Spleen (tissue), 11 donors: ENCODE results near the gene GIN1. TPM values are rescaled to one million over a fixed set of nuclear protein-coding genes. Genes with fewer than 3 reads are reported as not detected.
"Not testable (repeated sequence)": the region's sequence is repeated elsewhere in the genome, so short reads cannot be mapped to it uniquely, and the experiment has no call there.

Experiments used
- DNase-seq: peaks from one replicate; pipeline ENCODE4 v3.0.0-alpha.2; 2020
- H3K27ac ChIP-seq, 8 donors: fragments of 200-600 bp; sonication (generic) in 7 of 8; 1 replicate in 4 of 8; 2 replicates in 4 of 8; pipeline versions ENCODE4 v1.5.0 to v1.8.0; 2016 to 2021; ENCODE audit warnings: inconsistent platforms in 4 of 8, mild to moderate bottlenecking in 4 of 8, moderate library complexity in 1 of 8
- H3K27me3 ChIP-seq, 7 donors: fragments of 200-600 bp; sonication (generic) in 6 of 7; replicated peaks in 1 of 7; 1 replicate in 4 of 7; 2 replicates in 3 of 7; pipeline versions ENCODE4 v1.5.0 to v1.8.0; 2016 to 2021; ENCODE audit warnings: inconsistent platforms in 3 of 7, mild to moderate bottlenecking in 1 of 7
- H3K36me3 ChIP-seq, 6 donors: fragments of 200-600 bp; sonication (generic) in 5 of 6; 1 replicate in 4 of 6; 2 replicates in 2 of 6; pipeline versions ENCODE4 v1.5.0 to v1.8.0; 2016 to 2021; ENCODE audit warnings: inconsistent platforms in 2 of 6
- H3K4me1 ChIP-seq, 6 donors: fragments of 200-600 bp; sonication (generic) in 5 of 6; 1 replicate in 3 of 6; 2 replicates in 3 of 6; pipeline versions ENCODE4 v1.5.0 to v1.8.0; 2016 to 2021; ENCODE audit warnings: inconsistent platforms in 3 of 6
- H3K4me3 ChIP-seq, 8 donors: fragments of 200-600 bp; sonication (generic) in 7 of 8; 1 replicate in 4 of 8; 2 replicates in 4 of 8; pipeline versions ENCODE4 v1.5.0 to v1.8.0; 2016 to 2021; ENCODE audit warnings: inconsistent platforms in 4 of 8, mild to moderate bottlenecking in 4 of 8, moderate library complexity in 2 of 8
- H3K9me3 ChIP-seq, 8 donors: fragments of 200-600 bp; sonication (generic) in 7 of 8; 1 replicate in 4 of 8; 2 replicates in 4 of 8; pipeline versions ENCODE4 v1.5.0 to v1.8.0; 2016 to 2021; ENCODE audit warnings: inconsistent platforms in 4 of 8
- POLR2A ChIP-seq, 3 donors: fragments of 450-650 bp; IDR thresholded peaks; one replicate each; pipeline ENCODE4 v1.5.1; 2017; ENCODE audit warnings: antibody characterized with exemption in 3 of 3, mild to moderate bottlenecking in 1 of 3
- POLR2AphosphoS5 ChIP-seq, 3 donors: sonication (generic); formaldehyde crosslinking; IDR thresholded peaks; one replicate each; pipeline ENCODE4 v1.5.1; 2017; ENCODE audit warnings: antibody characterized with exemption in 3 of 3
- WGBS, 5 donors: extraction: QIAGEN DNeasy Blood & Tissue Kit in 3 of 5; methylation state at CpG; one replicate each; pipeline versions ENCODE4 v1.1.5 to v1.1.7; 2013 to 2018; 5-methylcytosine and 5-hydroxymethylcytosine counted together
- intact Hi-C: fragments of 100-400 bp; cut with DNase I; formaldehyde crosslinking; loops from one replicate; pipeline ENCODE4 v1.15.0; 2023; ENCODE audit warnings: low total_unique reads
- polyA plus RNA-seq, 3 donors: library from polyadenylated mRNA; stranded (reverse); fragments of 200-250 nt; gene quantifications; one replicate each; pipeline ENCODE4 v1.2.1, GENCODE V29; 2013
- total RNA-seq, 7 donors: library from RNA; depleted of rRNA in 3 of 7; stranded (reverse); fragments of >200 nt in 3 of 7; fragmentation: NEBNext Ultra II Directional in 4 of 7; extraction: Animal tissue kit (Norgen Biotek cat#: 25700) in 4 of 7; gene quantifications; one replicate each; pipeline versions ENCODE4 v1.1.0 to v1.2.1, GENCODE V29; 2016 to 2021
- TF ChIP-seq, protein P1 (sequence below), 11 experiments: fragments of 200-600 bp in 7 of 11; fragments of 450-650 bp in 4 of 11; sonication (generic) in 4 of 11; IDR thresholded peaks in 8 of 11; conservative IDR thresholded peaks in 3 of 11; 1 replicate in 7 of 11; 2 replicates in 4 of 11; pipeline versions ENCODE4 v1.4.0 to v1.8.0; 2016 to 2021; ENCODE audit warnings: antibody characterized with exemption in 11 of 11, inconsistent platforms in 4 of 11, mild to moderate bottlenecking in 1 of 11
- donor health status: healthy with polysubstance abuse.
- donor health status: DM: no; HTN: no; CAD: no; lungs with moderate emphysema.
- donor health status: DM: no; HTN: no; CAD: no.
- donor health status: Bipolar disorder and iron deficiency.
- donor health status: healthy.
- donor health status: DM: no; HTN: no; CAD: no.
- donor health status: DM: yes; HTN: yes; CAD: no.

The GIN1 gene
- total and polyA plus RNA-seq, 10 donors, result 2.9 to 13.2 (median 8.1) TPM

DNA sequence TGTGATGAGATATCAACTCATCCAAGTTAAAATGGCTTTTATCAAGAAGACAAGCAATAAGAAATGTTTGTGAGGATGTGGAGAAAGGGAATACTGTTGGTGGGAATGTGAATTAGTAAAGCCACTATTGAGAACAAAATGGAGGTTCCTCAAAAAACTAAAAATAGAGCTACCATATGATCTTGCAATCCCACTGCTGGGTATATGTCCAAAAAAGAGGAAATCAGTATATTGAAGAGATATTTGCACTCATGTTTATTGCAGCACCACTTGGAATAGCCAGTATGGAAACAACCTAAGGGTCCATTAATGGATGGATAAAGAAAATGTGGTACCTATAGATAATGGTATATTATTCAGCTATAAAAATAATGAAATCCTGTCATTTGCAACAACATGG, 25.3 kb upstream of the GIN1 start:
- no peak for DNase-seq
- TF ChIP-seq POLR2AphosphoS5 (IDR thresholded peaks at IDR 0.05) (no peak), POLR2A (IDR thresholded peaks at IDR 0.05) (no peak)
- TF ChIP-seq, protein P1, sequence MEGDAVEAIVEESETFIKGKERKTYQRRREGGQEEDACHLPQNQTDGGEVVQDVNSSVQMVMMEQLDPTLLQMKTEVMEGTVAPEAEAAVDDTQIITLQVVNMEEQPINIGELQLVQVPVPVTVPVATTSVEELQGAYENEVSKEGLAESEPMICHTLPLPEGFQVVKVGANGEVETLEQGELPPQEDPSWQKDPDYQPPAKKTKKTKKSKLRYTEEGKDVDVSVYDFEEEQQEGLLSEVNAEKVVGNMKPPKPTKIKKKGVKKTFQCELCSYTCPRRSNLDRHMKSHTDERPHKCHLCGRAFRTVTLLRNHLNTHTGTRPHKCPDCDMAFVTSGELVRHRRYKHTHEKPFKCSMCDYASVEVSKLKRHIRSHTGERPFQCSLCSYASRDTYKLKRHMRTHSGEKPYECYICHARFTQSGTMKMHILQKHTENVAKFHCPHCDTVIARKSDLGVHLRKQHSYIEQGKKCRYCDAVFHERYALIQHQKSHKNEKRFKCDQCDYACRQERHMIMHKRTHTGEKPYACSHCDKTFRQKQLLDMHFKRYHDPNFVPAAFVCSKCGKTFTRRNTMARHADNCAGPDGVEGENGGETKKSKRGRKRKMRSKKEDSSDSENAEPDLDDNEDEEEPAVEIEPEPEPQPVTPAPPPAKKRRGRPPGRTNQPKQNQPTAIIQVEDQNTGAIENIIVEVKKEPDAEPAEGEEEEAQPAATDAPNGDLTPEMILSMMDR (IDR thresholded peaks at IDR 0.05 in 8 of 11, conservative IDR thresholded peaks at IDR 0.05 in 3 of 11), result no peak
- Histone ChIP-seq H3K27ac (no peak overlapping the region), H3K27me3 (no peaks in the 10 kb centered on the region), H3K4me1 (no peaks in the 10 kb centered on the region), H3K9me3 (no peaks in the 10 kb centered on the region), H3K4me3 (no peak overlapping the region), H3K36me3 (peaks cover 0 to 51% (median 17%) of the 10 kb centered on the region in 6 donors)
- intact Hi-C loops, result no loop called here

DNA sequence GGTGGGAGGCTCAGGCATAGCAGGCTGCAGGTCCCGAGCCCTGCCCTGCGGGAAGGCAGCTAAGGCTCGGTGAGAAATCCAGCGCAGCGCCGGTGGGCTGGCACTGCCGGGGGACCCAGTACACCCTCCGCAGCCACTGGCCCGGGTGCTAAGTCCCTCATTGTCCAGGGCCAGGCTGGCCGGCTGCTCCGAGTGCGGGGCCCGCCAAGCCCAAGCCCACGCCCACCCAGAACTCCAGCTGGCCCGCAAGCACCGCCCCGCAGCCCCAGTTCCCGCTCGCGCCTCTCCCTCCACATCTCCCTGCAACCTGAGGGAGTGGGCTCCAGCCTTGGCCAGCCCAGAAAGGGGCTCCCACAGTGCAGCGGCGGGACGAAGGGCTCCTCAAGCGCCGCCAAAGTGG, 22.2 kb upstream of the GIN1 start:
- H3K4me1 ChIP-seq, intact Hi-C loops, DNase-seq, H3K9me3 ChIP-seq, H3K4me3 ChIP-seq, H3K27ac ChIP-seq, H3K27me3 ChIP-seq: not testable (repeated sequence)
- 94 to 98% (median 98%) methylated on average over 13 to 25 of the region's 25 CpGs for WGBS, 5 donors
- peaks cover 0 to 53% (median 18%) of the 10 kb centered on the region in 6 donors for H3K36me3 ChIP-seq

DNA sequence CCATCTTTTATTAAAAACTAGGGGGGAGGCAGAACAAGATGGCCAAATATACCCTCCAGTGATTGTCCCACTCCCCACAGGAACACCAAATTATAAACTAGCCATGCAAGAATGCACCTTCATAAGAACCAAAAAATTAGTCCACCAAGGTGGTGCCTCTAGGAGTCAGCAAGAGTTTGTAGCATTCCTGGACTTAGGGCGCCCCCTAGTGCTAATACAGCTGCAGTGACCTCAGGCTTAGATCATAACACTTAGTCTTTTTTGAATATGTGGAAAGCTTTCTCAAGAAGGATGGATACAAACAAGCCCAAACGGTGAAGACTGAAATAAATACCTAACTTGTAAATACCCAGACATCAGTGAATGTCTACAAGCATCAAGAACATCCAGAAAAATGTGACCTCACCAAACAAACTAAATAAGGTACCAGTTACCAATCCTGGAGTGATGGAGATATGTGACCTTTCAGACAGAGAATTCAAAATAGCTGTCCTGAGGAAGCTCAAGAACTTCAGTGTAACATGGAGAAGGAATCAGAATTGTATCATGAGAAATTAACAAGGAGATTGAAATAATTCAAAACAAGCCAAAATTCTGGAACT, 19.4 kb upstream of the GIN1 start:
- Histone ChIP-seq H3K9me3 (no peaks in the 10 kb centered on the region), H3K27me3 (no peaks in the 10 kb centered on the region), H3K27ac (no peak overlapping the region), H3K4me3 (no peak overlapping the region), H3K4me1 (peaks cover 0 to 4% (median 0%) of the 10 kb centered on the region in 6 donors), H3K36me3 (peaks cover 0 to 78% (median 17%) of the 10 kb centered on the region in 6 donors)
- WGBS, 5 donors, result 0 to 14% (median 2%) methylated on average over 2 of the region's 2 CpGs
- peak; percentile 87 for DNase-seq
- TF ChIP-seq POLR2A (IDR thresholded peaks at IDR 0.05), result no peak
- TF ChIP-seq, protein P1 (IDR thresholded peaks at IDR 0.05 in 8 of 11, conservative IDR thresholded peaks at IDR 0.05 in 3 of 11), result peak; percentile 79 to 93 (median 89)
- TF ChIP-seq POLR2AphosphoS5 (IDR thresholded peaks at IDR 0.05), result no peak
- intact Hi-C loops, result loop anchor here (10.0 kb wide), 1 partner anchor 555 kb away; no protein-coding TSS in a partner anchor

DNA sequence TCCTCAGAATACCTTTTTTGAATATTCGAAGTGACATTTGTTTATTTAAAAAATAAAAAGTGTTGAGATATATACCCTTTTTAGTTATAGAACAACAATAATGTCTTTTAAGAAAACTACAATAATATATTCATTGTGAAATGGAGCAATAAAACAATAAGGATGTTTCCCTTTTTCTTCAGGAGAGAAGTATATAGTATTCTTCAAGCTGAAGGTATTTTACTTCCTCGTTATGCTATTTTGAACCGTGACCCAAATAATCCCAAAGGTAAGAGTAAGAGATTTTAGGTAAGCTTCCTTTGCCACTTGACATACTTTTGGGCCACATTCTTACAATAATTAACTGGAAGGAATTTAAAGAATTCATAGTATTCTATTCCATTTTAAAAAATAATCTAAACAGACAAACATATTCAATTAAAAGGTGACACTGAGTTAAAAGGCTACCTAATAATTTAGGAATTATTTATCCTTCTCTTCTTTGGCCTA, 18.3 kb upstream of the GIN1 start:
- no peak for TF ChIP-seq POLR2A (IDR thresholded peaks at IDR 0.05)
- 91 to 98% (median 93%) methylated on average over 3 of the region's 3 CpGs for WGBS, 5 donors
- intact Hi-C loops, result loop anchor here (10.0 kb wide), 1 partner anchor 553 kb away; no protein-coding TSS in a partner anchor

DNA sequence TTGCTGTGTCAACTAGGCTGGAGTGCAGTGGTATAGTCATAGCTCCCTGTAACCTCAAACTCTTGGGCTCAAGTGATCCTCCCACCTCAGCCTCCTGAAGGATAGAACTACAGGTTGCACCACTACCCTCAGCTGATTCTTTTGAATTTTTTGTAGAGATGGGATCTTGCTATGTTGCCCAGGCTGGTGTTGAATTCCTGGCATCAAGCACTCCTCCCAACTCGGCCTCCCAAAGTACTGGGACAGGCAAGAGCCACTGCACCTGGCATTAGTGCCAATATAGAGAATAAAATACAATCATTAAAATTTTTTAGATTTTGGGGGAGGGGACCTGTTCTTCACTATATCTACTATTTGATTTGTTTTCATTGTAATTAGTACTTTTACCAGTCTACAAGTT, 15.5 kb upstream of the GIN1 start:
- DNase-seq, result no peak
- Histone ChIP-seq H3K27ac (no peak overlapping the region), H3K9me3 (no peaks in the 10 kb centered on the region), H3K27me3 (no peaks in the 10 kb centered on the region), H3K4me3 (no peak overlapping the region), H3K36me3 (peaks cover 0 to 67% (median 12%) of the 10 kb centered on the region in 6 donors), H3K4me1 (peaks cover 0 to 25% (median 0%) of the 10 kb centered on the region in 6 donors)
- intact Hi-C loops, result loop anchor here (10.0 kb wide), 1 partner anchor 551 kb away; no protein-coding TSS in a partner anchor
- 93 to 100% (median 96%) methylated on average over 1 of the region's 1 CpG for WGBS, 5 donors
- TF ChIP-seq, protein P1 (IDR thresholded peaks at IDR 0.05 in 8 of 11, conservative IDR thresholded peaks at IDR 0.05 in 3 of 11), result no peak
- TF ChIP-seq POLR2AphosphoS5 (IDR thresholded peaks at IDR 0.05), result no peak
- TF ChIP-seq POLR2A (IDR thresholded peaks at IDR 0.05), result no peak

More for the DNA sequence above, 18.3 kb upstream of the GIN1 start:
- Histone ChIP-seq H3K4me3 (no peak overlapping the region), H3K9me3 (no peaks in the 10 kb centered on the region), H3K27me3 (no peaks in the 10 kb centered on the region), H3K36me3 (peaks cover 0 to 79% (median 17%) of the 10 kb centered on the region in 6 donors), H3K27ac (no peak overlapping the region), H3K4me1 (peaks cover 0 to 13% (median 0%) of the 10 kb centered on the region in 6 donors)
- DNase-seq, result no peak
